ENCODE results near the gene LTB4R.

GRCh38 chr14:24316597-24316950 lies 5.3 kb downstream of the LTB4R start:
- TF ChIP-seq EZH2 (IDR thresholded peaks at IDR 0.05; ENCODE audit: borderline replicate concordance, insufficient read depth, low read length, poor library complexity, severe bottlenecking) (no peak), CTCF (IDR thresholded peaks at IDR 0.05; ENCODE audit: poor library complexity, severe bottlenecking) (no peak), POLR2AphosphoS5 (IDR thresholded peaks at IDR 0.05) (no peak), MXI1 (conservative IDR thresholded peaks at IDR 0.05; ENCODE audit: poor library complexity, severe bottlenecking) (no peak), RAD21 (conservative IDR thresholded peaks at IDR 0.05) (no peak), EP300 (conservative IDR thresholded peaks at IDR 0.05; ENCODE audit: poor library complexity, severe bottlenecking) (no peak), SMC3 (conservative IDR thresholded peaks at IDR 0.05; ENCODE audit: poor library complexity) (no peak), TAF1 (IDR thresholded peaks at IDR 0.05; ENCODE audit: low read depth) (no peak)
- TF ChIP-seq, protein P1, sequence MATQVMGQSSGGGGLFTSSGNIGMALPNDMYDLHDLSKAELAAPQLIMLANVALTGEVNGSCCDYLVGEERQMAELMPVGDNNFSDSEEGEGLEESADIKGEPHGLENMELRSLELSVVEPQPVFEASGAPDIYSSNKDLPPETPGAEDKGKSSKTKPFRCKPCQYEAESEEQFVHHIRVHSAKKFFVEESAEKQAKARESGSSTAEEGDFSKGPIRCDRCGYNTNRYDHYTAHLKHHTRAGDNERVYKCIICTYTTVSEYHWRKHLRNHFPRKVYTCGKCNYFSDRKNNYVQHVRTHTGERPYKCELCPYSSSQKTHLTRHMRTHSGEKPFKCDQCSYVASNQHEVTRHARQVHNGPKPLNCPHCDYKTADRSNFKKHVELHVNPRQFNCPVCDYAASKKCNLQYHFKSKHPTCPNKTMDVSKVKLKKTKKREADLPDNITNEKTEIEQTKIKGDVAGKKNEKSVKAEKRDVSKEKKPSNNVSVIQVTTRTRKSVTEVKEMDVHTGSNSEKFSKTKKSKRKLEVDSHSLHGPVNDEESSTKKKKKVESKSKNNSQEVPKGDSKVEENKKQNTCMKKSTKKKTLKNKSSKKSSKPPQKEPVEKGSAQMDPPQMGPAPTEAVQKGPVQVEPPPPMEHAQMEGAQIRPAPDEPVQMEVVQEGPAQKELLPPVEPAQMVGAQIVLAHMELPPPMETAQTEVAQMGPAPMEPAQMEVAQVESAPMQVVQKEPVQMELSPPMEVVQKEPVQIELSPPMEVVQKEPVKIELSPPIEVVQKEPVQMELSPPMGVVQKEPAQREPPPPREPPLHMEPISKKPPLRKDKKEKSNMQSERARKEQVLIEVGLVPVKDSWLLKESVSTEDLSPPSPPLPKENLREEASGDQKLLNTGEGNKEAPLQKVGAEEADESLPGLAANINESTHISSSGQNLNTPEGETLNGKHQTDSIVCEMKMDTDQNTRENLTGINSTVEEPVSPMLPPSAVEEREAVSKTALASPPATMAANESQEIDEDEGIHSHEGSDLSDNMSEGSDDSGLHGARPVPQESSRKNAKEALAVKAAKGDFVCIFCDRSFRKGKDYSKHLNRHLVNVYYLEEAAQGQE (IDR thresholded peaks at IDR 0.05; ENCODE audit: borderline replicate concordance): no peak
